Head of caudate nucleus (tissue), 42 donors: Measurements from ENCODE around the gene ENPP5.

ENCODE experiments used
- DNase-seq, 42 donors: peaks; one replicate each; pipeline versions ENCODE4 v3.0.0 to v3.0.0-alpha.2; 2020 to 2021; ENCODE audit warnings: mixed read lengths in 7 of 42
- intact Hi-C: fragments of 100-400 bp; cut with DNase I; formaldehyde crosslinking; loops from one replicate; pipeline ENCODE4 v1.15.0; 2022

ENPP5 gene, protein sequence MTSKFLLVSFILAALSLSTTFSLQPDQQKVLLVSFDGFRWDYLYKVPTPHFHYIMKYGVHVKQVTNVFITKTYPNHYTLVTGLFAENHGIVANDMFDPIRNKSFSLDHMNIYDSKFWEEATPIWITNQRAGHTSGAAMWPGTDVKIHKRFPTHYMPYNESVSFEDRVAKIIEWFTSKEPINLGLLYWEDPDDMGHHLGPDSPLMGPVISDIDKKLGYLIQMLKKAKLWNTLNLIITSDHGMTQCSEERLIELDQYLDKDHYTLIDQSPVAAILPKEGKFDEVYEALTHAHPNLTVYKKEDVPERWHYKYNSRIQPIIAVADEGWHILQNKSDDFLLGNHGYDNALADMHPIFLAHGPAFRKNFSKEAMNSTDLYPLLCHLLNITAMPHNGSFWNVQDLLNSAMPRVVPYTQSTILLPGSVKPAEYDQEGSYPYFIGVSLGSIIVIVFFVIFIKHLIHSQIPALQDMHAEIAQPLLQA

GRCh38 chr6:46170357-46171289, at the start of gene ENPP5:
ENPP5 (minus strand) TSS chr6:46170980; CDS start chr6:46168262, 2,718 bp downstream.
- peak; percentile 88 to 98 (median 96) for DNase-seq
- intact Hi-C loops: loop anchor here (2.0 kb wide), 1 partner anchor 40 kb away; no protein-coding TSS in a partner anchor

DNA sequence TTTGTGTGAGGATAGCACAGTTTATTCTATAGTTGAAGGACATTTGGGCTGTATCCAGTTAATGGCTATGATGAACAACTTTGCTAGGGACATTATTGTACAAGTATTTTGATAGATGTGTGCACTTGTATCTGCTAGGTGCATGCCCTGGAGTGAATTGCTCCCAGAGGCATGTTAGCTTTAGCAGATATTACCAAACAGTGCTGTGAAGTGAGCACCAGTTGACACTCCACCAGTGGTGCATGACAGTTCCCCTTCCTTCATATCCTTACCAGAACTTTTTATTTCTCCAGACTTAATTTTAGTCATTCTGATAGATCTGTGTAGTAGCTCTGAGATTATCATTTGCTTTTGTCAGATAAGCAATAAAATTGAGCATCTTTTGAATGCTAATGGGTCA, 48.9 kb upstream of the ENPP5 start:
- intact Hi-C loops: loop anchor here (5.0 to 10.0 kb wide), 3 partner anchors 193 to 405 kb away; partner anchors contain the start of gene RCAN2
- no peak for DNase-seq

DNA sequence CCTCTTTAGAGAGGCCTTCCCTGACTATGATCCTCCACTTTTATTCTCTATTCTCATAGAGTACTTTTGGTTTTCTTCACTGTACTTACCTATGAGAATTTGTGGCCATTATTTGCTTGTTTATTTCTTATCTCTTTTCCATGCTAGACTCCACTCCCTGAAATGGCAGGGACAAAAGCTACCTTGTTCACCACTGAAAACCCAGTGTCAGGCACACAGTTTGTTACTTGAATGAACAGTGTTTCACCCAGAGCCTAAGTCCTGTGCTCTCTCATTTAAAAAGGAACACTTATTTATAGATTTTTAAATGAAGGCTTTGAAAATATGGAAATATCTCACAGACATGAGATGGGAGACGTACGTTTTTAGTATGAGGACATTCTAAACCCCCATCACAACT, 47.7 kb upstream of the ENPP5 start:
- DNase-seq: no peak
- intact Hi-C loops: no loop called here

- DNase-seq: peak in 38 of 42 donors; percentile 20 to 81 (median 54)
- intact Hi-C loops: no loop called here
Observed at GRCh38 chr6:46217671-46218131, 46.9 kb upstream of the ENPP5 start.

DNA sequence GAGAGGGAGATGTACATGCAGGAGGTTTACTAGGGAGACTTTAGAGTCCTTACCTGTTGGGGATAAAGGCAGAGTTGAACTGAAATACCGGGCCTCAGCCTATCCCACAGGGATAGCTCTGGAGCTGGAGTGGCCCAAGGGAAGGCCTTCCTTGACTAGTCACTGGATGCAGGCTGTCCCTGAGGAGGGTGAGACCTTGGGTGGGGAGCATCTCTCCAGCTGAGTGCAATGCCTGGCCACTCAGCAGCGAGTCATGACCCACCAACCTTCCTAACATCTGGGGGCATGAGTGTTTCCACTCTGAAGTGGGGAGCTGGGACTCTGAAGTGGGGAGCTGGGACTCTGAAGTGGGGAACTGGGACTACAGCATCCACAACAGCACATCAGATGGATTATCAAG, 46.1 kb upstream of the ENPP5 start:
- intact Hi-C loops: no loop called here
- no peak for DNase-seq

DNA sequence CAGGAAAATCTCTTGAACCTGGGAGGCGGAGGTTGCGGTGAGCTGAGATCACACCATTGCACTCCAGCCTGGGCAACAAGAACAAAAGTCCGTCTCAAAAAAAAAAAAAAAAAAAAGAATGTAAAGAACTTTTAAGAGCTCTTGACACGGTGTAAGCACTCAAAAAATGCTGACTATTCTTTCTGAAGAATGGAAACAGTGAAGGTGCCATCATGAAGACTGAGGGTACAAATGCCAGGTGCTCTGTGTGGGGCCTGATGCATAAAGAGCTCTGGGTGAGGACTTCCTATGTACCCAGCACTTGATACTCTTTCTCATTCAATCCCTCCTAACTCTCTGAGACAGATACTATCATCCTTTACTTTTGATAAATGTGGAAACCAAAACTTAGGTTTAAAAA, 45.0 kb upstream of the ENPP5 start:
- intact Hi-C loops: no loop called here
- DNase-seq: no peak

GRCh38 chr6:46215213-46215612, 44.4 kb upstream of the ENPP5 start:
- intact Hi-C loops: no loop called here
- DNase-seq: no peak

- DNase-seq: no peak
- intact Hi-C loops: no loop called here
Observed at GRCh38 chr6:46211917-46212316, 41.1 kb upstream of the ENPP5 start.

DNA sequence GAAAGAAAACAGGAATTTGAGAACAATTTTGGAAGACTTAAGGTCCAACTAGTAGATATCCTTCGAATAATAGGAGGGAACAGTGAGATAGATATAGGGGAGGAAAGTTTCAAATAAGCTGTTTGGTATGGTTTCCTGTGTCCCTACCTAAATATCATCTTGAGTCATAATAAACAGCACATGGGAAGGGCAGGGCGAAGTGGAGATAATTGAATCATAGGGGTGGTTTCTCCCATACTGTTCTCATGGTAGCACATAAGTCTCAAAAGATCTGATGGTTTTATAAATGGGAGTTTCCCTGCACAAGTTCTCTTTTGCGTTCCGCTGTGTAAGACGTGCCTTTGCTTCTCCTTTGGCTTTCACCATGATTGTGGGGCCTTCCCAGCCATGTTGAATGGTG, 39.5 kb upstream of the ENPP5 start:
- intact Hi-C loops: no loop called here

DNA sequence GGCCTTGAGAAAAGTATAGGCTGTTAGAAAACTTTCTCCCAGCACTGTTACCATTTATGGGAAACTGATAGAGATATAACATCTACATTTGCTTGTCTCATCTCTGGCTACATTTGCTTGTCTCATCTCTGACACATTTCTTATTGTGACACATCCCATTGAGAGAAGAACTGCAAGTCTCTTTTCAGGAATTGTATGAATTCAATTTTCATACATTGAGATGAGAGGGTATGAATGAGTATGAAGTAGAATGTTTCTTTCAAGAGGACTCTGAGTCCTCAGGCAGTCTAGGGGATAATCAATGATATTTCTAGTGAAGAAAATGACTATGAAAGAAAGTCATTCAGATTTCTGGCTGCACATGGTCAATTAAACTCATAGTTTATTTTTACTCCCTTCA, 37.5 kb upstream of the ENPP5 start:
- DNase-seq: no peak
- intact Hi-C loops: no loop called here

More for the DNA sequence above, 39.5 kb upstream of the ENPP5 start:
- no peak for DNase-seq

DNA sequence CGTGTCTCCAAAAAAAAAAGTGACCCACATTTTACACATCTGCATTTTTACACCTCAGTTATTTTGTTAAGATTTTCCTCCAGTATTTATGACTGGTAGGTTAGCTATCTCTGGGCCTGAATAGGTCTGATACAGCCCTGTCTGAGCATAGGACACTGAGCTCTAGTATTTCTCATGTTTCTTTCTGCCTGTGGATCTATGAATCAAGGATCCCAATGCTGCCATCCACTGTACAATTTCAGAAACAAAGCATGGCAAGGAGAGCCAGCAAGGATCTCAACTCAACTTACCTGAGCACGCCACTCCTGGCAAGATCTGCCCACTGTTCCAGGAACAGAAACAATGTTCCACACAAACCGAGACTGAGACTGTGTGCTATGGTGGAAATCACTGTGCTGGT, 36.4 kb upstream of the ENPP5 start:
- no peak for DNase-seq
- intact Hi-C loops: no loop called here

DNA sequence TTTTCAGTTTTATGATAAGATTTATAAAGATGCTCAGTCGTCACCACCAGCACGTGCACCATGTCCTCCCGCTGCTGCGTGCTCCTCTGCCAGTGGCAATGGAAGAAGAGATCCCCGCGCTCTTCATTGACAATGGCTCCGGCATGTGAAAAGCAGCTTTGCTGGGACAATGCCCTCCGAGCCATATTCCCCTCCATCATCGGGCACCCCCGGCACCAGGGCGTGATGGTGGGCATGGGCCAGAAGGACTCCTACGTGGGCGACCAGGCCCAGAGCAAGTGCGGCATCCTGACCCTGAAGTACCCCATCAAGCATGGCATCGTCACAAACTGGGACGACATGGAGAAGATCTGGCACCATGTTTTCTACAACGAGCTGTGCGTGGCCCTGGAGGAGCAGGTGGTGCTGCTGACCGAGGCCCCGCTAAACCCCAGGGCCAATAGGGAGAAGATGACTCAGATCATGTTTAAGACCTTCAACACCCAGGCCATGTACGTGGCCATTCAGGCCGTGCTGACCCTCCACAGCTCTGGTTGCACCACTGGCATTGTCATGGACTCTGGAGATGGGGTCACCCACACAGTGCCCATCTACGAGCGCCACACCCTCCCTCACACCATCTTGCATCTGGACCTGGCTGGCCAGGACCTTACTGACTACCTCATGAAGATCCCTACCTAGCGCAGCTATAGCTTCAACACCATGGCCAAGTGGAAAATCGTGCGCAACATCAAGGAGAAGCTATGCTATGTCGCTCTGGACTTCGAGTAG, 34.3 kb upstream of the ENPP5 start:
- intact Hi-C loops: no loop called here
- DNase-seq: no peak

GRCh38 chr6:46203391-46204177, 32.8 kb upstream of the ENPP5 start:
- DNase-seq: no peak
- intact Hi-C loops: no loop called here

GRCh38 chr6:46201702-46202101, 30.9 kb upstream of the ENPP5 start:
- no peak for DNase-seq
- intact Hi-C loops: no loop called here

DNA sequence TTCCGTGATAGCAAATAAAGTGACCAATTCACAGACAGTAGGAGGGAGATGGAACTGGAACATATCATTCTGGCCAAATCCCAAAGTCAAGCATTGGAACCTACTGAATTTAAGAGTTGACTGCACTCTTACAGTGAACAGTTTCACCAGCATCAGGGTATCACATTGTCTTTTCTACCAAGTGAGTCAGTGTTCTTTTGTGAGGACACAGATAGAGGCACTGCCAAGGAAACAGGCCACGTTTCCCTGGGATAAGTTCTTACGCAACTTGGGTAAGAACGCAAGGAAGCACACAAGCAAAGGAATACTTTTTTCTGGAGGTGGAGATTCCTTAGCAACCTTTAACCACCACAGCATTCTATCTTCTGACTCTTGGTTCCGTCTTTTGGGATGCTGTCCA, 28.6 kb upstream of the ENPP5 start:
- no peak for DNase-seq
- intact Hi-C loops: no loop called here

DNA sequence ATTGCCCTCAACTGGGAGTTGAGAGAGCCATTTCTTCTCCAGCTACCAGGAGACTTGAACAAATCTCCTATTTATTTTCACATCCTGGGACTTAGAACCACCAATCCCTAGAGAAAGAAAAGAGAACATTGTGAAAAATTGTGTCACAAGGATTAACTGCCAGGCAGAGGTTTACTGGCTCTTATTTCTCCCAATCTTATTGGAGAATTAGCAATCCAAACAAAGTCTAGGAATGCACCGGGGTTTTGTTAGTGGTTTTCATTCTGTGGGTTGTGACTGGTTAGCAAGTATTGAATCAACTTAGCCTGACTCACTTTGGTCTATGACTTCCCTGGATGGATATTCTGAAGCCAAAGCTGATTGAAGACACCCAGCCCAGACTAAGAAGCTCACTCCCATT, 21.2 kb upstream of the ENPP5 start:
- DNase-seq: no peak
- intact Hi-C loops: no loop called here

GRCh38 chr6:46190889-46191288, 20.1 kb upstream of the ENPP5 start:
- DNase-seq: no peak
- intact Hi-C loops: no loop called here

- intact Hi-C loops: no loop called here
- no peak for DNase-seq
Observed at GRCh38 chr6:46189726-46190125, 18.9 kb upstream of the ENPP5 start.
